NCI-H146 treated with DMSO at 0.1 percent for 48 hours (cell line): ENCODE results near the gene CASP2.
A peak's percentile ranks its signal among the peaks of the same experiment; 100 is the strongest.

ENCODE experiments used
- DNase-seq: peaks from one replicate; lab custom pipeline; 2025; ENCODE audit not compliant: unreplicated experiment; lab: John Stamatoyannopoulos, UW

Gene CASP2

GRCh38 chr7:143325240-143325639 lies 37.1 kb downstream of the CASP2 start:
- DNase-seq = no peak

DNA sequence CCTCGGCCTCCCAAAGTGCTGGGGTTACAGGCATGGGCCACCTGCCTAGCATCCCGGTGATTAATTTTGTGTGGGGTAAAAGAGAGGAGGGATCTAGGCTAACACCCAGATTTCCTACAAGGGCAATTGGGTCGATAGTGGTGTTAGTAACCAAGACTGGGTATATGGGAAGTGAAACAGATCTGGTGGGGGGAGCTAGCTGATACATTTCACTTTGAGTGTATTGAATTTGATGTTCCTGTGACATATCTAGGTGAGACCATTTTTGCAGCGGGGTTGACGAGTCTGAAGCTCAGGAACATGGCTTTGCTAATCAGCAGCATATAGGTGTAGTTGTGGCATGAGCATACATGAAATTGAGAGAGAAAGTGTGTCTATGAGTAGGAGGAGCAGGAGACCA lies 39.8 kb downstream of the CASP2 start:
- DNase-seq = no peak

GRCh38 chr7:143329471-143330170 lies 41.5 kb downstream of the CASP2 start:
- no peak for DNase-seq

DNA sequence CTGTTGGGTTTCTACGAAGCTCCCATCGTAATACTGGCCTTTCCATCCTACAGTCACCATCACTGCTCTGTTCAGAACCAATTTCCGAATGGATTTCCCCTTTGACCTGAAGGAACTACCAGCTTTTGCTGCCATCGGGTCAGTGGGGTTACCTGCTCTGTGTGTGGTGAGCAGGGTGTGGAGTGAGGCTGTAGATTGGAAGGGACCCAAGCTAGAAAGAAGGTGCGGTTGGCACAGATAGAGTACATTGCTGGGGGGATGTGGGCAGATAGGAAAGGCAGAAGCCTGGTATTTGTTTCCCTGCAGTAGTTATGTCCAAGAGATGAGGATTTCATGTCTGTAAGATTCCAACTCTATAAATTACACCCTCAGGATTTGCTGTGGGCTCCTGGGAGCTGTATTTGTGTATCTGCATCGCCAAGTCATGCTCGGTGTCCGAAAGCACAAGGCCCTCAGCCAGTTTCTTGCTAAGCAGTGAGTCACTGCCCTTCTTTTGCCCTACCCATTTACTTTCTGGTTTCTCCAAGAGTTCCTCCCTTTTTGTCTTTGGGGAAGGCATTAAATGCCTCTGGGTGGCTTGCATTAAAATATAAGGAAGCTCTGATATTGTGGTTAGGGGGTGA lies 43.1 kb downstream of the CASP2 start:
- no peak for DNase-seq

DNA sequence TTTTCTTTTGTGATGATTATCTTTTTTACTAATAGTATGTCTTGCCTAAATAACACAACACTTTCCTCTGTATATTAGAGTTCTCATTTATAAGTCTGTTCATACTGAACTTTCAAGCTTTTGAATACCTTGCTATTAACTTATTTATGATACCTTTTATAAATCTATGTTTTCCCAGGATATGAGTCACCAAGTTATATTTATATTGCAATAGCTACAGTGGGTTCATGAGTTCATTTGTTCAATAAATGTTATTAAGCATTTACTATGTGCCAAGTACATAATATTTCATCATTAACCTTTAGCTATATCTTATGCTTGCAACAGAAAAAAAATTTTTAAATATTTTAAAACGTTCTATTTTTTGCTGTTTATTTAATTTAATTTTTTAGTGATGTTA lies 46.1 kb downstream of the CASP2 start:
- DNase-seq = no peak

- no peak for DNase-seq
These were observed 49.1 kb downstream of the CASP2 start for GRCh38 chr7:143337216-143337615.

GRCh38 chr7:143341842-143342241 lies 53.7 kb downstream of the CASP2 start:
- DNase-seq = no peak

DNA sequence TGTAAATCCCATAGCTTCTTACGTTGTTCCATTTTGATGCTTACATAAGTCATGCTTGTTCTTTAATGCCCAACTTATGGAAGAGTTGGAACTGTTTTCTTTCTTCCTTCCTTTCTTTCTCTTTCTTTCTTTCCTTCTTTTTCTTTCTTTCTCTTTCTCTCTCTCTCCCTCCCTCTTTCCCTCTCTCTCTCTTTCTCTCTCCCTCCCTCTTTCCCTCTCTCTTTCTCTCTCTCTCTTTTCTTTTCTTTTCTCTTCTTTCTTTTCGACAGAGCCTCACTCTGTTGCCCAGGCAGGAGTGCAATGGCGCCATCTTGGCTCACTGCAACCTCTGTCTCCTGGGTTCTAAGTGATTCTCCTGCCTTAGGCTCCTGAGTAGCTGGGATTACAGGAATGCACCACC lies 55.4 kb downstream of the CASP2 start:
- no peak for DNase-seq

DNA sequence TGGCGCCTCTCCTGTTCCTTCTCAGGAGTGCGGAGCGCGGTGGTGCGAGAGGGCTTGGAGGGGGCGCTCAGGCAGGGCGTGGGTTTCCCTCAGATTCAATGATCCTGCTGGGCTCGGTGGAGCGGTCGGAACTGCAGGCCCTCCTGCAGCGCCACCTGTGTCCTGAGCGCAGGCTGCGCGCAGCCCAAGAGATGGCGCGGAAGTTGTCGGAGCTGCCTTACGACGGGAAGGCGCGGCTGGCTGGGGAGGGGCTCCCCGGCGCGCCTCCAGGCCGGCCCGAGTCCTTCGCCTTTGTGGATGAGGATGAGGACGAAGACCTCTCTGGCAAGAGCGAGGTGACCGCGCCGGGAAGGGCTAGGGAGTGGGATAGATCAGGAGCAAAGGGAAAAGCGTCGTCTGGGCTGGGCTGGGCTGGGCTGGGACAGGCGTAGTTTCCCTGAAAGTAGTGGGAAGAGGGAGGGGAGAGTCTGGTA lies 57.3 kb downstream of the CASP2 start:
- peak; percentile 30 for DNase-seq

DNA sequence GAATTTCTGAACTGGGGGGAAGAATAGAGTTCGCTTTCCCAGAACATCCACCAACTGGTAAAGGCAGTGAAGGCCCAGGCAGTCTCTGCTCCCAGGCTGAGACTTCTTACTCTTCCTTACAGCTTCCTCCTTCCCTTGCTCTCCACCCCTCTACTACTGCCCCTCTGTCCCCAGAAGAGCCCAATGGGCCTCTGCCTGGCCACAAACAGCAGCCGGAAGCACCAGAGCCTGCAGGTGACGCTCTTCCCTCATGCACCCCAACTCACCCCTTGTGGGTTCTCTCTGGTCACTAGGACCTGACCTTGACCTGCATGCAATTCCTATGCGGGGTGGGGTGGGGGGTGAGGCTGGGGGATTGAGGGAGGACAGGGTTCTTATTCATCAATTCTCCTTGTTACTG lies 57.9 kb downstream of the CASP2 start:
- no peak for DNase-seq

DNA sequence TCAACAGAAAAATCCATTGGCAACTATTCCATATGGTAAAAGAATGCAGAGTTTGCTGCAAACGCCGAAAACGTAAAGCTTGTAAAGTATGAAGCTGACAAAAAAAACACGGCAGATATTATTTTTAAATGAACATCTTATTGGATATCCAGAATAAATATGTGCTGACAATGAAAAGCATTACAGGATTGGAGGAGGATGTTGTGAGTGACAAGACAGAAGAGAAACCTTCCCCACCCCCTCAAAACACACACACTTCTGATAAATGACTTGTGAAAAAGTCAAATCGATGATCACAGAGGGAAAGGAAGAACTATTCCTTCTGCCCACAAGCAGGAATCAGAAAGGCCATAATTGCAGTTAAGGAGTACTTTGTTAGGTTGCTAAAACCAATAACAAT lies 59.8 kb downstream of the CASP2 start:
- no peak for DNase-seq

- DNase-seq = no peak
These were observed 62.9 kb downstream of the CASP2 start for GRCh38 chr7:143351060-143351459.

GRCh38 chr7:143351574-143351973 lies 63.4 kb downstream of the CASP2 start:
- DNase-seq = no peak

DNA sequence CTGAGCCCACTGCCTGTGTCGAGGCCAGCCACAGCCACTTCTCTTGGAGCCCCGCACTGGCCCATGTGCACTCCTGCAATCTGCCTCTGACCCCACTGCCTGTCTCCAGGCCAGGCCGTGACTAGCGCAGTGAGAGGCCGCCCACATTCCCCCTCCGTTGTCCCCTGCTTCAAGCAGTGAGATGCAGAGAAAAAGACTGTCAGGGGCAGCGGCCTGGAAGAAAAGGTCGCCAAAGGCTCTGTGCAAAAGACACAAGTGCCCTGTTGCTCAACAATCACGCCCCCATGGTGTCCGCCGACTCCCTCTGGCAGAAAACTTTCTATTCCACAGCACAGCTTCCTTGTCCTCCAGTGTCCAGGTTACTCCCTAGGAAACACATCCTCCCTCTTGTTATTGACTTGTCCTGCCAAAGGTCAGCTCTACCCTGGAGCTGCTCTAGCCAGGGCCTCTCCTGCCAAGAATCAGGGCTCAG lies 64.4 kb downstream of the CASP2 start:
- DNase-seq = no peak

GRCh38 chr7:143354376-143354775 lies 66.2 kb downstream of the CASP2 start:
- no peak for DNase-seq

- no peak for DNase-seq
These were observed 66.8 kb downstream of the CASP2 start for GRCh38 chr7:143354965-143355364.

DNA sequence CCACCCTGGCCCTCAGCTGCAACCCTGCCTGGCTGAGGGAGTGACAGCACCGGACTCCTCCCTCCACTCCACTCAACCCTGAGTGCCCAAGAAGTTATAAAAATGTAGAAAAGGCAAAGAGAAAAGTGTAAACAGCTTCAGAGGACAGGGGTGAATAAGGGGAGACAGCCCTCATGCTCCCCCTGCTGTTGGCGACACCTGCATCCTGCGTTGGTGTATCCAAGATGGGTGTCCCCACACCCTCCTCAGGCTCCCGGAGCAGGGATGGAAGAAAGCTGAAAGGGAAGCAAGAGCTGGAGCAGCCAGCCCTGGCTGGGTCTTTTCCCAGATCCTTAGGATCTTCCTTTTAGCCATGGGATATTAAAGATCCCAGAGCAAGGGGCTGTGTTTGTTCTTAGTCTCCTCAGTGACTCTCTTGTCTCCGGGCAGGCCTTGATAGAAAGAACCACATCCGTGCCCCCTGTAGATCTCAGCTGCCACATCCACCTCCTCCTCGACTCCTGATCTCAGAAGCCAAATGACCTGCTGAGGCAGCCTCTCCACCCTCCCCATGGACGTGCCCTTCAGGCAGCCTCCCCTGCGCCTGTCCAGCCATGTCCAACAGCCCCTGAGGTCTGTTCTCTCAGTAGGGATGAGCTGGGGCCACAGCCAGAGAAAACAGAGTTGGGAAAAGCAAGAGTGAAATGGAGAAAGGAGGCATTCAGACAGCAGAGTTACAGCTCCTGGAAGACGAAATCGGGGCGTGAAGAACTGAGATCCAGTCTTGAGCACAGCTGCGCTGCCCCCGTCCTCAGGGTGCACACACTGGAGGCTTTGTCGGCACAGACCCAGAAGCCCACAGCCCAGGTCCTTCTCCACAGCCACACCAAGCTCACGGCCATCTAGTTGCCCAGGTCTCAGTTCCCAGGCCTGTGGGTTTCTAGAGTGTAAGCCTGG lies 67.6 kb downstream of the CASP2 start:
- DNase-seq = no peak

DNA sequence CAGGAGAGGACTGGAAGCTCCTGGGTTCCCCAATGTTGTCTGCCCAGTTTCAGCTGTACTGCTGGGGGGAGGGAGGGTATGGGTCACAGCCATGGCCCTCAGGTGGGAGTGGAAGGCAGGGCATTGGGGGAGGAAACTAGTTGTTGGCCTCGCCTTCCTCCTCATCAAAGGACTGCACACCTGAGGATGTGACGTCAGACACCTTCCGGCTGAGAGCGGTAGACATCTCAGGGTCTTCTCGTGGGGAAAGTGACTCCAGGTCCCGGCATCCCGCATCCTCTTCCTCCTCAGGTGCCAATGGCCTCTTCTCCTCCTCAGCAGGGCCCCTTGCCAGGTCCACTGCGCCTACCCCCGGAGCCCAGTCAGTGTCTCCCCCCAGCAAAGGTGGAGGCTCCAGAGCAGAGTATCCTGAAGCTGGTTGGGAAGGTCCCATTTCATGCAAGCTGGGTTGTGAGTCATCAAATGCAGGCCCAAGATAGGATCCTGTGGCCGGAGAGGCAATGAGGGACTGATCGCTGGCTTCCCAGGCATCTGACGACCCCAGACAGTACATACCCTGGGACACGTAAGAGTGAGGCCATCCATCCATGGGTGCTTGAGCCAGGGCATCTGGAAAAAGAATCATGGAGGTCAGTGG lies 68.4 kb downstream of the CASP2 start:
- DNase-seq = no peak
